GM19438 (cell line): Measurements from ENCODE around the gene P2RY8.
A peak's percentile ranks its signal among the peaks of the same experiment; 100 is the strongest.
"Not testable (repeated sequence)": the region's sequence is repeated elsewhere in the genome, so short reads cannot be mapped to it uniquely, and the experiment has no call there.

ENCODE experiments used
- ATAC-seq: cut with Tn5 transposase; IDR thresholded peaks from one replicate; pipeline ENCODE4 v1.9.1; 2021; ENCODE audit warnings: low read depth; ENCODE audit not compliant: unreplicated experiment

Gene P2RY8

GRCh38 chrX:1488745-1489144, 48.2 kb downstream of the P2RY8 start:
- no peak for ATAC-seq

GRCh38 chrX:1488141-1488540, 48.8 kb downstream of the P2RY8 start:
- ATAC-seq: no peak

- no peak for ATAC-seq
Measured at GRCh38 chrX:1487401-1487800, 49.6 kb downstream of the P2RY8 start.

GRCh38 chrX:1486749-1487361, 50.1 kb downstream of the P2RY8 start:
- ATAC-seq: no peak

GRCh38 chrX:1486177-1486576, 50.8 kb downstream of the P2RY8 start:
- ATAC-seq: no peak

GRCh38 chrX:1485033-1485432, 52.0 kb downstream of the P2RY8 start:
- no peak for ATAC-seq

GRCh38 chrX:1484638-1485019, 52.4 kb downstream of the P2RY8 start:
- peak; percentile 3 for ATAC-seq

- peak; percentile 34 for ATAC-seq
Measured at GRCh38 chrX:1483843-1484637, 52.9 kb downstream of the P2RY8 start.

GRCh38 chrX:1482530-1482928, 54.5 kb downstream of the P2RY8 start:
- ATAC-seq: not testable (repeated sequence)

GRCh38 chrX:1481636-1482529, 55.1 kb downstream of the P2RY8 start:
- peak; percentile 53 for ATAC-seq

GRCh38 chrX:1480082-1480785, 56.8 kb downstream of the P2RY8 start:
- ATAC-seq: no peak

- ATAC-seq: no peak
Measured at GRCh38 chrX:1477801-1478458, 59.1 kb downstream of the P2RY8 start.

- ATAC-seq: no peak
Measured at GRCh38 chrX:1477229-1477628, 59.8 kb downstream of the P2RY8 start.

- ATAC-seq: no peak
Measured at GRCh38 chrX:1476682-1477081, 60.3 kb downstream of the P2RY8 start.

- no peak for ATAC-seq
Measured at GRCh38 chrX:1475881-1476280, 61.1 kb downstream of the P2RY8 start.

GRCh38 chrX:1475481-1475880, 61.5 kb downstream of the P2RY8 start:
- no peak for ATAC-seq

GRCh38 chrX:1474593-1474992, 62.4 kb downstream of the P2RY8 start:
- ATAC-seq: not testable (repeated sequence)

GRCh38 chrX:1472975-1473374, 64.0 kb downstream of the P2RY8 start:
- ATAC-seq: no peak

GRCh38 chrX:1468250-1468772, 68.7 kb downstream of the P2RY8 start:
- peak; percentile 38 for ATAC-seq
